ENCODE results near the gene LEF1. TPM values are rescaled to one million over a fixed set of nuclear protein-coding genes. Genes with fewer than 3 reads are reported as not detected.

The LEF1 gene
- total RNA-seq, 2 donors from 2014 or later: 3.4 TPM; not detected in 1

DNA sequence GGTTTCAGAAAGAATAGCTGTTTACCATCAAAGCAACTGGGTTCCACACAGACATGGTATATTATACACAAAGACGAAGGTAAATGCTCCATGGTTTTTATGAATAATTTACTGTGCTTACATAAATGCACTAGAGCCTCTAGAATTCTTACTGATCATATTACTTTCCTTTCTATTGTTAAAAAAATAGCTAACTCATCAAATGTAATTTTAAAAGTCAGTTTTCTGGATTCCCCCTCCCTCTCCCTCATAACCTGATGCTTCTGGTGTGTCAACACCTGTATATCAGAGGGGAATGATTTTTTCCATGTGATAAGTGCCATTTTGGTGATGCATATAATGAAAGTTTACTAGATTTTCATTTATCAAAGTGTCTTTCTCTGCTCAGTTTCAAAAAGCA is 31.1 kb upstream of the LEF1 start:
- TF ChIP-seq, protein P1, sequence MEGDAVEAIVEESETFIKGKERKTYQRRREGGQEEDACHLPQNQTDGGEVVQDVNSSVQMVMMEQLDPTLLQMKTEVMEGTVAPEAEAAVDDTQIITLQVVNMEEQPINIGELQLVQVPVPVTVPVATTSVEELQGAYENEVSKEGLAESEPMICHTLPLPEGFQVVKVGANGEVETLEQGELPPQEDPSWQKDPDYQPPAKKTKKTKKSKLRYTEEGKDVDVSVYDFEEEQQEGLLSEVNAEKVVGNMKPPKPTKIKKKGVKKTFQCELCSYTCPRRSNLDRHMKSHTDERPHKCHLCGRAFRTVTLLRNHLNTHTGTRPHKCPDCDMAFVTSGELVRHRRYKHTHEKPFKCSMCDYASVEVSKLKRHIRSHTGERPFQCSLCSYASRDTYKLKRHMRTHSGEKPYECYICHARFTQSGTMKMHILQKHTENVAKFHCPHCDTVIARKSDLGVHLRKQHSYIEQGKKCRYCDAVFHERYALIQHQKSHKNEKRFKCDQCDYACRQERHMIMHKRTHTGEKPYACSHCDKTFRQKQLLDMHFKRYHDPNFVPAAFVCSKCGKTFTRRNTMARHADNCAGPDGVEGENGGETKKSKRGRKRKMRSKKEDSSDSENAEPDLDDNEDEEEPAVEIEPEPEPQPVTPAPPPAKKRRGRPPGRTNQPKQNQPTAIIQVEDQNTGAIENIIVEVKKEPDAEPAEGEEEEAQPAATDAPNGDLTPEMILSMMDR (IDR thresholded peaks at IDR 0.05): no peak
- H3K27me3 ChIP-seq: no peaks in the 10 kb centered on the region
- H3K36me3 ChIP-seq: no peaks in the 10 kb centered on the region

DNA sequence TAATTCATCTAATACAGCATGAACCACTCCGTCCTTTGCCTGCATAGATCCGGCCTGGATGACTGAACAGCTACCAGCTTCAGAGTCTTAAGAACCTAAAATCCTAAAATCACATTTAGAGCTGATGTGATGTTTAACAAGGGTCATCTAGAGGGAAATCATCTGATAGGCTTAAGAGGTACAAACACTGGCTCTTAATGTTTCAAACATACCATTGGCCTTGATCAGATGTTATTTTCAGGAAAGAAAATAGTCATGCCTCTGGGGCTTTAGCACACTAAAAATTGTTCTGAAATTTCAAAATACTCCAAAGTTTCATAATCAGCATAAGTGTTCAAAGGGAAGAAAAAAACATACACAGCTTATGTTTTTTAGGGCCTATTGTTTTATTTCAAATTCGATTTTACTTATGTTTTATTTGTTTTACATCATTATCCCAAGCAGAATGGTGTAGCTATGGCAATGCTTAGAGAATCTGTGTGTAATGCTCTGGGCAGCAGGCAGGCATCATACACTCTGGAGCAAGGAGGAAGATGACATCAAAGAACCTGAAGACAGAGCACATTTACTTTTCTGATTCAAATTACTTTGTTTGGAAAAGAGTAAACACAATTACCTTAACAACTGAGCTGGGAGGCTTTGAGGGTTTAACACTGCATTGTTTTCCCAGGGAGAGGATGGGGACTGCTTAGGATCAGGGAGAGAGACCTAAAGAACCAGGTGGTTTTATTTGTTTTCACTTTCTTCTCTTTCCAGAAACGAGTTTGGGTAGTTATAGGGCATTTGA is 25.3 kb upstream of the LEF1 start:
- Histone ChIP-seq H3K27me3 (no peaks in the 10 kb centered on the region), H3K4me1 (no peaks in the 10 kb centered on the region), H3K4me3 (no peak overlapping the region), H3K36me3 (no peaks in the 10 kb centered on the region), H3K9me3 (no peaks in the 10 kb centered on the region), H3K27ac (no peak overlapping the region)
- DNase-seq (ENCODE audit: low spot score): no peak
- TF ChIP-seq, protein P1 (IDR thresholded peaks at IDR 0.05): no peak

More for the DNA sequence above, 31.1 kb upstream of the LEF1 start:
- Histone ChIP-seq H3K27ac (no peak overlapping the region), H3K4me3 (no peak overlapping the region), H3K9me3 (no peaks in the 10 kb centered on the region), H3K4me1 (no peaks in the 10 kb centered on the region)
- no peak for DNase-seq (ENCODE audit: low spot score)

DNA sequence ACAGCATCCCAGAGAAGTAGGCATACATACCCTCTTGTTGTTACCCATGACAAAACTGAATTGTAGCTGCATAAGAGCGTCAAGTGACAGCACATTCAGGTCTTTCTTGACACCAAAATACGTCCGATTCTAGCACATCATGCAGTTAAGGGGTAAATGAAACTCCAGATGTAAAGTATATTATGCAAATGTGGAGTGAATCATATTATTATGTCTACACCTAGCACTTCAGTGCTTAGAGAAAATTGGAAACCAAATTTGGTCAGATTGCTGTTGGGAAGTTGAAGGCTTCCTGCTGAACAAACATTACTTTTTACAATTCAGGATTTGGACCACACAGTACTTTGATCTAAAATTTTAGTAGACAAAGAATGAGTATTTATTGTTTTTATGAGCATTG is 24.2 kb upstream of the LEF1 start:
- no peak for DNase-seq (ENCODE audit: low spot score)
- no peaks in the 10 kb centered on the region for H3K4me1 ChIP-seq
- H3K9me3 ChIP-seq: no peaks in the 10 kb centered on the region
- TF ChIP-seq, protein P1 (IDR thresholded peaks at IDR 0.05): no peak
- H3K27ac ChIP-seq: no peak overlapping the region
- H3K27me3 ChIP-seq: no peaks in the 10 kb centered on the region
- no peak overlapping the region for H3K4me3 ChIP-seq
- no peaks in the 10 kb centered on the region for H3K36me3 ChIP-seq

DNA sequence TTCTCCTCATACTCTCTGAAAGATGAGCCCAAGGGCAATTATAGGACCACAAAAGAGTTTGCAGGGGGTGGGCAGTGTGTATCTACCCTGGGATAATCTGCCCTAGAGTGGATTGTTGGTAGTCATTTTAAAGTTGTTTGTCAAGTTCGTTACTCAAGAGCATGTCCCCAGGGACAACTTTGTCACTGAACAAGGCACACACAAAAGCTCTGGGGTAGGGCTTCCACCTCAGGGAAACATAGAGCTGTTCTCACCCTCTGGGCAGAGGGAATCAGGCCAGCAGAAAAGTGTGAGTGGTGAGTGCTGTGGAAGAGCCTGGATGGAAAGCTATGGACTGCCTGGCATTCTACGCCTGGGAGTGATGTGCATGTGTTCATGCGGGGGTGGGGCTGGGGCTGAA is 23.3 kb upstream of the LEF1 start:
- H3K36me3 ChIP-seq: no peaks in the 10 kb centered on the region
- no peaks in the 10 kb centered on the region for H3K4me1 ChIP-seq
- no peak for DNase-seq (ENCODE audit: low spot score)

DNA sequence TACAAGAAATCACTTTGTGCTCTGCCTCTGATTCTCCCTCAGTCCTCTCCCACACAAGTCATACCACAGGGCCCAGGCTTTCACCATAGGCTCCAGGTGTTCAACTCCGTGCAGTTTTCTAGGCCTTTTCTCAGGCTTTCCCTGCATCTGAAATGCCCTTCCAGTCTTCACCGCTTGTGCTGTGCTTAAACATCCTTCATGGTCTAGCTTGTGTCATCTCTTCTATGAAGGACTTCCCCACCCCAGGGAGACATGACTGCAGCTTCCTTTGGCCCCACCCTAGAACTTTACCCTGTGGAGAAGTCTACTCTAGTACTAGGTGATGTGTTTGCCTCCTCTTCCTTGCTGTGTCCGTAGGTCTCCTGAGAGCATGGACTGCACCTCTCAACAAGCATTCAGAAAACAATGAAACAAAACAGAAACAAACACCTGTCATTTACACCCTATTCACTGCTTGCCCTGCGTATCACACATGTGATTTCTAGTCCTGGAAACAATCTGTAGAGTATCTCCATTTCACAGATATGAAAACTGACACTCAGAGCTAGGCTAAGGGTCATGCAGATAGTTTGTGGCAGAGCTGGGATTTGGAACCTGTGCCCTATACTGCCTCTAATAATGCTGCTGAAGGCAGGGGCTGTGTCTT is 22.7 kb upstream of the LEF1 start:
- no peaks in the 10 kb centered on the region for H3K4me1 ChIP-seq
- no peak for DNase-seq (ENCODE audit: low spot score)
- no peak overlapping the region for H3K4me3 ChIP-seq
- no peaks in the 10 kb centered on the region for H3K9me3 ChIP-seq
- no peak overlapping the region for H3K27ac ChIP-seq
- no peaks in the 10 kb centered on the region for H3K27me3 ChIP-seq
- no peaks in the 10 kb centered on the region for H3K36me3 ChIP-seq
- TF ChIP-seq, protein P1 (IDR thresholded peaks at IDR 0.05): no peak

More for the DNA sequence above, 23.3 kb upstream of the LEF1 start:
- no peak overlapping the region for H3K27ac ChIP-seq
- TF ChIP-seq, protein P1 (IDR thresholded peaks at IDR 0.05): no peak
- H3K4me3 ChIP-seq: no peak overlapping the region
- H3K9me3 ChIP-seq: no peaks in the 10 kb centered on the region
- H3K27me3 ChIP-seq: no peaks in the 10 kb centered on the region

Data from right atrium auricular region (tissue), 2 donors.